Right renal cortex interstitium (tissue), 3 donors: ENCODE data around the gene CES4A. TPM values are rescaled to one million over a fixed set of nuclear protein-coding genes. Genes with fewer than 3 reads are reported as not detected.
"Not testable (repeated sequence)": the region's sequence is repeated elsewhere in the genome, so short reads cannot be mapped to it uniquely, and the experiment has no call there.

Experiments used
- DNase-seq, 3 donors: peaks; one replicate each; pipeline ENCODE4 v3.0.0-alpha.2; 2013; ENCODE audit warnings: low read depth in 3 of 3, low spot score in 2 of 3
- polyA plus RNA-seq, 3 donors: library from polyadenylated mRNA; unstranded; fragments of 120-200 nt; gene quantifications; one replicate each; pipeline ENCODE4 v1.2.1, GENCODE V29; 2013; ENCODE audit not compliant: insufficient read length in 3 of 3

The CES4A gene
- polyA plus RNA-seq, 3 donors, result 6.1 to 6.8 (median 6.7) TPM

GRCh38 chr16:67041520-67041919 lies 53.1 kb downstream of the CES4A start:
- not testable (repeated sequence) for DNase-seq

- no peak for DNase-seq
These were observed 55.0 kb downstream of the CES4A start for GRCh38 chr16:67043420-67043819.

GRCh38 chr16:67050796-67051195 lies 62.4 kb downstream of the CES4A start:
- DNase-seq, result no peak

GRCh38 chr16:67052399-67052798 lies 64.0 kb downstream of the CES4A start:
- DNase-seq, result no peak

GRCh38 chr16:67053767-67054334 lies 65.5 kb downstream of the CES4A start:
- no peak for DNase-seq

- no peak for DNase-seq
These were observed 66.5 kb downstream of the CES4A start for GRCh38 chr16:67054901-67055300.

GRCh38 chr16:67055712-67056487 lies 67.5 kb downstream of the CES4A start:
- DNase-seq, result no peak

Other genes starting within 250 kb of the CES4A start
- 100 to 1,000 TPM in 1 of 3 donors, 10 to 100 TPM in 2; 96.3 to 104 (median 97.4) TPM for gene DYNC1LI2, start 237.0 kb upstream of the CES4A start, polyA plus RNA-seq
- gene TERB1, start 187.0 kb upstream of the CES4A start, polyA plus RNA-seq, result under 1 TPM in 1 of 3 donors, not detected in 2; 0.16 TPM
- gene NAE1, start 157.6 kb upstream of the CES4A start, polyA plus RNA-seq, result 10 to 100 TPM; 83.5 to 89.4 (median 84.9) TPM
- gene CA7, start 144.2 kb upstream of the CES4A start, polyA plus RNA-seq, result under 1 TPM; 0.11 to 0.25 (median 0.24) TPM
- 10 to 100 TPM; 12.3 to 12.9 (median 12.7) TPM for gene PDP2, start 108.1 kb upstream of the CES4A start, polyA plus RNA-seq
- 100 to 1,000 TPM; 228 to 269 (median 251) TPM for gene CDH16, start 69.7 kb upstream of the CES4A start, polyA plus RNA-seq
- gene RRAD, start 63.1 kb upstream of the CES4A start, polyA plus RNA-seq, result 1 to 10 TPM; 1.9 to 3.2 (median 2.1) TPM
- gene CIAO2B, start 54.2 kb upstream of the CES4A start, polyA plus RNA-seq, result 10 to 100 TPM; 76.4 to 98.5 (median 95.7) TPM
- gene CES2, start 53.1 kb upstream of the CES4A start, polyA plus RNA-seq, result 10 to 100 TPM; 39.6 to 45.2 (median 39.7) TPM
- gene CES3, start 27.3 kb upstream of the CES4A start, polyA plus RNA-seq, result 1 to 10 TPM; 1.3 to 3.1 (median 1.8) TPM
- gene CBFB, start 40.6 kb downstream of the CES4A start, polyA plus RNA-seq, result 10 to 100 TPM; 64.9 to 70.8 (median 66.6) TPM
- 10 to 100 TPM; 22.9 to 26.7 (median 23.1) TPM for gene PHAF1, start 121.4 kb downstream of the CES4A start, polyA plus RNA-seq
- gene B3GNT9, start 162.4 kb downstream of the CES4A start, polyA plus RNA-seq, result 1 to 10 TPM; 9.0 to 9.8 (median 9.1) TPM
- 1 to 10 TPM; 3.5 to 4.3 (median 3.8) TPM for gene TRADD, start 171.3 kb downstream of the CES4A start, polyA plus RNA-seq
- under 1 TPM; 0.96 to 1.00 (median 0.96) TPM for gene FBXL8, start 171.4 kb downstream of the CES4A start, polyA plus RNA-seq
- 1 to 10 TPM; 1.1 to 1.3 (median 1.2) TPM for gene HSF4, start 176.2 kb downstream of the CES4A start, polyA plus RNA-seq
- 1 to 10 TPM; 3.9 to 4.3 (median 4.2) TPM for gene NOL3, start 181.9 kb downstream of the CES4A start, polyA plus RNA-seq
- 10 to 100 TPM; 22.7 to 28.4 (median 27.3) TPM for gene MATCAP1, start 195.4 kb downstream of the CES4A start, polyA plus RNA-seq
- 1 to 10 TPM; 4.2 to 5.6 (median 4.3) TPM for gene EXOC3L1, start 201.5 kb downstream of the CES4A start, polyA plus RNA-seq
- gene E2F4, start 203.6 kb downstream of the CES4A start, polyA plus RNA-seq, result 10 to 100 TPM; 51.1 to 55.7 (median 53.0) TPM
- gene ELMO3, start 210.5 kb downstream of the CES4A start, polyA plus RNA-seq, result 1 to 10 TPM; 4.3 to 5.5 (median 4.9) TPM
- gene TMEM208, start 238.5 kb downstream of the CES4A start, polyA plus RNA-seq, result 10 to 100 TPM; 38.1 to 43.2 (median 43.0) TPM